ENCODE results near the gene POLR2L. TPM values are rescaled to one million over a fixed set of nuclear protein-coding genes. Genes with fewer than 3 reads are reported as not detected.

POLR2L gene
- total and polyA plus RNA-seq, 2 of the 13 experiments (the other 11 are each of a cell fraction or from before 2014, with no cell fraction given), result 104 to 114 TPM

DNA sequence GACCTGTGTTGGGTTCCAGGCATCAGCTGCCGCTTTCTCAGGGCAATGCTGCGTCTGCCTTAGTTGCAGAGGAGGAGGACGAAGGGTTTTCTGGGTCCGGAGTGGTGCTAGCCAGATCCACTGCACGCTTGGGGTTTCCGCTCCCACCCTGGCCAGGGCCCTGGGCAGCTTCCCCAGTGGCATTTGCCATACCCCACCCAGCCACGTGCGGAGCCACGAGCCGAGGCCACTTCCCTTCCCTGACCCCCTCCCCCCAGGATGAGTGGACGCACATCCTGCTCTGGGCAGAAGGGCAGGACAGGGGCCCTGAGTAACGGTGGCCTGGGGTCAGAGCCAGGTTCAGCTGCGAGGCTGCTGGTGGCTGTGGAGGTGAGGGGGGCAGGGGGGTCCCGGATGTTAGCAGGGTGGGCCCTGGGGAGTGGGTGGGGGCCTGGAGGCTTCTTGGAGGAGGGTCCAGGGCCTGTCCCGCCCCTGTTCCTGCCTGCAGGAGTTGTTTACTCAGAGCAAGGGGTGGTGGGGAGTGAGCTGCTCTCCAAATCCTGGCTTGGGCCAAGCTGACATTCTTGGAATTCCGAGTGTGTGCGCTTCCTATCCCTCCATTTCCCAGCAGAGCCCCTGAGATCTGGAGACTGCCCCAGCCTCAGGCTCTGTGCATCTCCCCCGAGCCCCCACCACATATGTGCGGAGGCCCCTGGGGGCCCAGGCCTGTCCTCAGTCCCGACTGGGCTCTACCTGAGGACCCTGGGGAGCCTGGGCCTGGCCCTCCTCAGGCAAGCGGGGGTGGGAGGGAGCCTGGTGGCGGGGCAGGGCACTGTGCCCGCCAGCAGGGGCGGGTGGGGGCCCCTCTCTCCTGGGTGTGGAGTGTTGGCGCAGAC, 1.7 kb upstream of the POLR2L start (continued):
- TF ChIP-seq IKZF4 (CRISPR knock-in tag; IDR thresholded peaks at IDR 0.05; ENCODE audit: borderline replicate concordance, low read depth, not compliant biosample characterization) (peak; percentile 64), RFX3 (CRISPR knock-in tag; IDR thresholded peaks at IDR 0.05) (no peak), ZNF790 (CRISPR knock-in tag; IDR thresholded peaks at IDR 0.05; ENCODE audit: borderline replicate concordance) (no peak), ZNF75D (CRISPR knock-in tag; IDR thresholded peaks at IDR 0.05; ENCODE audit: borderline replicate concordance) (no peak), ZNF589 (CRISPR knock-in tag; conservative IDR thresholded peaks at IDR 0.05) (peak; percentile 78; the same call in 1 of the 2 replicates), RELA (CRISPR knock-in tag; IDR thresholded peaks at IDR 0.05) (no peak), ZNF251 (CRISPR knock-in tag; IDR thresholded peaks at IDR 0.05) (no peak), ZNF816 (CRISPR knock-in tag; IDR thresholded peaks at IDR 0.05; ENCODE audit: borderline replicate concordance) (no peak), BRD4 (CRISPR knock-in tag; IDR thresholded peaks at IDR 0.05) (no peak), ELF3 (CRISPR knock-in tag; IDR thresholded peaks at IDR 0.05) (peak; percentile 81), JUND (CRISPR knock-in tag; IDR thresholded peaks at IDR 0.05) (peak; percentile 74), DMAP1 (CRISPR knock-in tag; IDR thresholded peaks at IDR 0.05) (peak; percentile 80), MED13 (CRISPR knock-in tag; IDR thresholded peaks at IDR 0.05) (no peak), SATB2 (CRISPR knock-in tag; IDR thresholded peaks at IDR 0.05) (no peak), HIVEP1 (CRISPR knock-in tag; IDR thresholded peaks at IDR 0.05) (peak; percentile 78; the same call in 1 of the 2 replicates), TEAD3 (CRISPR knock-in tag; optimal IDR thresholded peaks at IDR 0.05; ENCODE audit: borderline replicate concordance) (peak; percentile 97), ZNF788 (CRISPR knock-in tag; IDR thresholded peaks at IDR 0.05; ENCODE audit: borderline replicate concordance) (peak; percentile 52; the same call in 1 of the 2 replicates), ZNF207 (IDR thresholded peaks at IDR 0.05; ENCODE audit: borderline replicate concordance) (no peak)
- TF ChIP-seq, protein P1, sequence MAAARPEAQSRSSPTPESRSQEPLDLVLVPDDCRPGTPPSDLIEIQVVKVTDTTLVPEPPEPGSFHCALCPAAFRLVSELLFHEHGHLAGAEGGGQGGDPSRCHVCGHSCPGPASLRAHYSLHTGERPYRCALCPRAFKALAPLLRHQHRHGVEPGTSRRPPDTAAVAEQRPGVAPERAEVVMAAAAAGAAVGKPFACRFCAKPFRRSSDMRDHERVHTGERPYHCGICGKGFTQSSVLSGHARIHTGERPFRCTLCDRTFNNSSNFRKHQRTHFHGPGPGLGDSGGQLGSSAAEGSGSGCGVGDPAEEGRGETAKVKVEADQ (CRISPR knock-in tag; IDR thresholded peaks at IDR 0.05; ENCODE audit: borderline replicate concordance), result no peak; the same call in 1 of the 2 replicates
- TF ChIP-seq, protein P2, sequence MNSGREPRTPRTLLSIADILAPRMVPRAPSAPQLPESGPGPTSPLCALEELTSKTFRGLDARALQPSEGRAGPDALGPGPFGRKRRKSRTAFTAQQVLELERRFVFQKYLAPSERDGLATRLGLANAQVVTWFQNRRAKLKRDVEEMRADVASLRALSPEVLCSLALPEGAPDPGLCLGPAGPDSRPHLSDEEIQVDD (CRISPR knock-in tag; IDR thresholded peaks at IDR 0.05; ENCODE audit: borderline replicate concordance), result peak; percentile 53; the same call in 1 of the 2 replicates
- TF ChIP-seq, protein P3, sequence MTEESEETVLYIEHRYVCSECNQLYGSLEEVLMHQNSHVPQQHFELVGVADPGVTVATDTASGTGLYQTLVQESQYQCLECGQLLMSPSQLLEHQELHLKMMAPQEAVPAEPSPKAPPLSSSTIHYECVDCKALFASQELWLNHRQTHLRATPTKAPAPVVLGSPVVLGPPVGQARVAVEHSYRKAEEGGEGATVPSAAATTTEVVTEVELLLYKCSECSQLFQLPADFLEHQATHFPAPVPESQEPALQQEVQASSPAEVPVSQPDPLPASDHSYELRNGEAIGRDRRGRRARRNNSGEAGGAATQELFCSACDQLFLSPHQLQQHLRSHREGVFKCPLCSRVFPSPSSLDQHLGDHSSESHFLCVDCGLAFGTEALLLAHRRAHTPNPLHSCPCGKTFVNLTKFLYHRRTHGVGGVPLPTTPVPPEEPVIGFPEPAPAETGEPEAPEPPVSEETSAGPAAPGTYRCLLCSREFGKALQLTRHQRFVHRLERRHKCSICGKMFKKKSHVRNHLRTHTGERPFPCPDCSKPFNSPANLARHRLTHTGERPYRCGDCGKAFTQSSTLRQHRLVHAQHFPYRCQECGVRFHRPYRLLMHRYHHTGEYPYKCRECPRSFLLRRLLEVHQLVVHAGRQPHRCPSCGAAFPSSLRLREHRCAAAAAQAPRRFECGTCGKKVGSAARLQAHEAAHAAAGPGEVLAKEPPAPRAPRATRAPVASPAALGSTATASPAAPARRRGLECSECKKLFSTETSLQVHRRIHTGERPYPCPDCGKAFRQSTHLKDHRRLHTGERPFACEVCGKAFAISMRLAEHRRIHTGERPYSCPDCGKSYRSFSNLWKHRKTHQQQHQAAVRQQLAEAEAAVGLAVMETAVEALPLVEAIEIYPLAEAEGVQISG (CRISPR knock-in tag; IDR thresholded peaks at IDR 0.05), result peak; percentile 53; the same call in 1 of the 2 replicates
